Sigmoid colon (tissue), 7 donors: ENCODE data around the gene ABCC3. TPM values are rescaled to one million over a fixed set of nuclear protein-coding genes. Genes with fewer than 3 reads are reported as not detected.

ENCODE experiments used
- DNase-seq: peaks from one replicate; pipeline ENCODE4 v3.0.0-alpha.2; 2019
- H3K27ac ChIP-seq, 4 donors: fragments of 200-600 bp; sonication (generic); one replicate each; pipeline ENCODE4 v1.5.1; 2016 to 2019; ENCODE audit warnings: mild to moderate bottlenecking in 1 of 4
- H3K27me3 ChIP-seq, 3 donors: fragments of 200-600 bp; sonication (generic); one replicate each; pipeline ENCODE4 v1.5.1; 2019; ENCODE audit warnings: mild to moderate bottlenecking in 1 of 3
- H3K36me3 ChIP-seq, 4 donors: fragments of 200-600 bp; sonication (generic); one replicate each; pipeline ENCODE4 v1.5.1; 2016 to 2019
- H3K4me1 ChIP-seq, 4 donors: fragments of 200-600 bp; sonication (generic); one replicate each; pipeline ENCODE4 v1.5.1; 2017 to 2019
- H3K4me3 ChIP-seq, 4 donors: fragments of 200-600 bp; sonication (generic); one replicate each; pipeline ENCODE4 v1.5.1; 2017 to 2019; ENCODE audit warnings: mild to moderate bottlenecking in 2 of 4, moderate library complexity in 1 of 4
- H3K9me3 ChIP-seq, 4 donors: fragments of 200-600 bp in 3 of 4; sonication (generic) in 3 of 4; one replicate each; pipeline versions ENCODE4 v1.5.1 to v1.6.1; 2013 to 2019
- EP300 ChIP-seq, 4 donors: sonication (generic); formaldehyde crosslinking; IDR thresholded peaks; one replicate each; pipeline ENCODE4 v1.6.1; 2017; ENCODE audit warnings: antibody characterized with exemption in 4 of 4
- POLR2A ChIP-seq, 2 donors: fragments of 450-650 bp; IDR thresholded peaks; one replicate each; pipeline ENCODE4 v1.6.1; 2016; ENCODE audit warnings: antibody characterized with exemption in 2 of 2, mild to moderate bottlenecking in 2 of 2, moderate library complexity in 2 of 2
- POLR2AphosphoS5 ChIP-seq, 4 donors: sonication (generic); formaldehyde crosslinking; IDR thresholded peaks; one replicate each; pipeline ENCODE4 v1.6.1; 2017; ENCODE audit warnings: antibody characterized with exemption in 4 of 4
- WGBS, 2 donors: extraction: QIAGEN DNeasy Blood & Tissue Kit; methylation state at CpG; one replicate each; pipeline ENCODE4 v1.1.7; 2013; 5-methylcytosine and 5-hydroxymethylcytosine counted together
- intact Hi-C: fragments of 100-400 bp; cut with DNase I; formaldehyde crosslinking; loops from one replicate; pipeline ENCODE4 v1.15.1; 2023
- polyA plus RNA-seq, 3 donors: library from polyadenylated mRNA; stranded (reverse); fragments of 200-250 nt; gene quantifications; one replicate each; pipeline ENCODE4 v1.2.3, GENCODE V29; 2013
- small RNA-seq, 3 donors: library from RNA; depleted of rRNA; stranded (forward); fragments of <200 nt; gene quantifications; one replicate each; pipeline ENCODE3, GENCODE V24; 2016
- total RNA-seq, 4 donors: library from RNA; depleted of rRNA; stranded (reverse); fragments of >200 nt; gene quantifications; one replicate each; pipeline ENCODE4 v1.1.0, GENCODE V29; 2016
- TF ChIP-seq, protein P1 (sequence below), 4 experiments: fragments of 450-650 bp in 3 of 4; fragments of 200-600 bp in 1 of 4; IDR thresholded peaks; one replicate each; pipeline ENCODE4 v1.5.1; 2016 to 2019; ENCODE audit warnings: antibody characterized with exemption in 4 of 4, mild to moderate bottlenecking in 3 of 4, moderate library complexity in 2 of 4
- donor health status: healthy with polysubstance abuse.
- donor health status: Bipolar disorder and iron deficiency.
- donor health status: healthy.

The ABCC3 gene
- total and polyA plus RNA-seq, 7 donors = 0.71 to 94.1 (median 2.6) TPM

DNA sequence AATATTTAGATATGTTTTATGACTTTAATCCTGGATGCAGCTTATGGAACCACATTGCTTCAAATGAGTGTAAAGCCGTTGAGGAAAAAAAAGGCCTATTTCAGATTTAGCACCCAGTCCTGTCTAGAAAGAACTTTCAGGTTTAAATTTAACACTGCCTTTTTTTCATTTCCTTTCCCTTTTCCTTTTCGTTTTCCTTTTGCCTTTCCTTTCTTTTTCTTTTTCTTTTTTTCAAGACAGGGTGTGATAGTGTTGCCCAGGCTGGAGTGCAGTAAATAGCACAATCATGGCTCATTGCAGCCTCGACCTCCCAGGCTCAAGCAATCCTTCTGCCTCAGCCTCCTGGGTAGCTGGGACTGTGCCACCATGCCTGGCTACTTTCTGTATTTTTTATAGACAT lies 100.6 kb downstream of the ABCC3 start:
- Histone ChIP-seq H3K27ac (no peak overlapping the region), H3K4me3 (no peak overlapping the region), H3K9me3 (no peaks in the 10 kb centered on the region), H3K27me3 (no peaks in the 10 kb centered on the region), H3K4me1 (peaks cover 0 to 56% (median 40%) of the 10 kb centered on the region in 4 donors), H3K36me3 (peaks cover 0 to 33% (median 7%) of the 10 kb centered on the region in 4 donors)
- DNase-seq = no peak
- WGBS, 2 donors = 38 to 71% methylated on average over 3 of the region's 3 CpGs
- no peak for TF ChIP-seq POLR2AphosphoS5 (IDR thresholded peaks at IDR 0.05)
- no peak for TF ChIP-seq POLR2A (IDR thresholded peaks at IDR 0.05)
- TF ChIP-seq, protein P1, sequence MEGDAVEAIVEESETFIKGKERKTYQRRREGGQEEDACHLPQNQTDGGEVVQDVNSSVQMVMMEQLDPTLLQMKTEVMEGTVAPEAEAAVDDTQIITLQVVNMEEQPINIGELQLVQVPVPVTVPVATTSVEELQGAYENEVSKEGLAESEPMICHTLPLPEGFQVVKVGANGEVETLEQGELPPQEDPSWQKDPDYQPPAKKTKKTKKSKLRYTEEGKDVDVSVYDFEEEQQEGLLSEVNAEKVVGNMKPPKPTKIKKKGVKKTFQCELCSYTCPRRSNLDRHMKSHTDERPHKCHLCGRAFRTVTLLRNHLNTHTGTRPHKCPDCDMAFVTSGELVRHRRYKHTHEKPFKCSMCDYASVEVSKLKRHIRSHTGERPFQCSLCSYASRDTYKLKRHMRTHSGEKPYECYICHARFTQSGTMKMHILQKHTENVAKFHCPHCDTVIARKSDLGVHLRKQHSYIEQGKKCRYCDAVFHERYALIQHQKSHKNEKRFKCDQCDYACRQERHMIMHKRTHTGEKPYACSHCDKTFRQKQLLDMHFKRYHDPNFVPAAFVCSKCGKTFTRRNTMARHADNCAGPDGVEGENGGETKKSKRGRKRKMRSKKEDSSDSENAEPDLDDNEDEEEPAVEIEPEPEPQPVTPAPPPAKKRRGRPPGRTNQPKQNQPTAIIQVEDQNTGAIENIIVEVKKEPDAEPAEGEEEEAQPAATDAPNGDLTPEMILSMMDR (IDR thresholded peaks at IDR 0.05) = no peak
- no peak for TF ChIP-seq EP300 (IDR thresholded peaks at IDR 0.05)
- intact Hi-C loops = no loop called here

DNA sequence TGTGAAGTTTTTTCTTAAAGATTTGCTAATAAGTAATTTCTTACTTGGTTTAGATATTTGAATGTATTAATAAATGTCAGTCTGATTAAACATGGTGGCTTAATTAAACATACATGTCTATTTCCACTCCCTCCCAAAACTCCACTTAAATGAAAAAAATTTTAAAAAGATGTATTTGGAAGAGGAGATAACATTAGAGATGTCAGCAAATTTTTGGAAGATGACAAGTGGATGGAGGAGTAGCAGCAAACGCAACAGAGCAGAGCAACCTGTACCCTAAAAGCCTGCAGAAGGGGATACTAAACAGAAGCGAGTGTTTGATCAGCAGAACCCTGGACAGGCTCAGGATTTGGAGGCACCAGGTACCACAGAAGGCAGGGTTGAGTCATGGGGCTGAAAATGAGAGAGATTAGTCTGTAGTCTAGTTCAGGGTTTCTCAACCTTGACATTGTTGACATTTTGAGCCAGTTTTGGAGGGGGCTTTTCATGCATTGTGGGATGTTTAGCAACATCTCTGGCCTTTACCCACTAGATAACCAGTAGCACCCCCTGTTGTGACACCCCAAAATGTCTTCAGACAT lies 102.5 kb downstream of the ABCC3 start:
- Histone ChIP-seq H3K27ac (no peak overlapping the region), H3K36me3 (peaks cover 16 to 52% (median 26%) of the 10 kb centered on the region in 4 donors), H3K4me3 (no peak overlapping the region), H3K27me3 (no peaks in the 10 kb centered on the region), H3K9me3 (no peaks in the 10 kb centered on the region), H3K4me1 (peaks cover 0 to 37% (median 21%) of the 10 kb centered on the region in 4 donors)
- DNase-seq = no peak
- TF ChIP-seq EP300 (IDR thresholded peaks at IDR 0.05) (no peak), POLR2A (IDR thresholded peaks at IDR 0.05) (no peak), POLR2AphosphoS5 (IDR thresholded peaks at IDR 0.05) (no peak)
- TF ChIP-seq, protein P1 (IDR thresholded peaks at IDR 0.05) = no peak
- intact Hi-C loops = no loop called here
- 92% methylated on average over 2 of the region's 2 CpGs for WGBS, 2 donors

DNA sequence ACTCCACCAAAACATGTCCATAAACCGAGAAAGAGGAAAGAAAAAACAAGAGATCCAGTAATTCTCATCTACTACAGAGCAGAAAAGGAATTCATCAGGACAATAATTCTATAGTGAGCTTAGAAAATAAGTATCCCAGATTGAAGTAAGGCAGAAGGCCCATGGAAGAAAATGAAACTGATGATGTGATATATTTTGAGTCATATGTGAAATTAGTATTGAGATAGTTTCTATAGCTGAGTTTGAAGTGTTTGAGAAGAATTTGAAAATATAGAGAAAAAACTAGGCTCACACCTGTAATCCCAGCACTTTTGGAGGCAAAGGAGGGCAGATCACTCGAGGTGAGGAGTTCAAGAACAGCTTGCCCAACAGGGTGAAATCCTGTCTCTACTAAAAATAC lies 104.4 kb downstream of the ABCC3 start:
- TF ChIP-seq, protein P1 (IDR thresholded peaks at IDR 0.05) = no peak
- no peak for TF ChIP-seq EP300 (IDR thresholded peaks at IDR 0.05)
- no peak for TF ChIP-seq POLR2A (IDR thresholded peaks at IDR 0.05)
- no peak for TF ChIP-seq POLR2AphosphoS5 (IDR thresholded peaks at IDR 0.05)
- peaks cover 32 to 71% (median 45%) of the 10 kb centered on the region in 4 donors for H3K36me3 ChIP-seq
- peaks cover 0 to 28% (median 14%) of the 10 kb centered on the region in 4 donors for H3K4me1 ChIP-seq
- H3K4me3 ChIP-seq = no peak overlapping the region
- intact Hi-C loops = no loop called here
- no peaks in the 10 kb centered on the region for H3K27me3 ChIP-seq
- no peak for DNase-seq
- no peak overlapping the region for H3K27ac ChIP-seq
- H3K9me3 ChIP-seq = no peaks in the 10 kb centered on the region
- 45 to 58% methylated on average over 2 of the region's 2 CpGs for WGBS, 2 donors

Small RNA genes within 50 kb of the gene (small RNA-seq; reads per million reads assigned to genes)
- 0 reads per million in 3 donors for gene RF00019

Other genes with a start within 250 kb of the ABCC3 start
- 10 to 100 TPM; 32.4 to 38.8 (median 35.2) TPM for gene LRRC59, start 237.4 kb upstream of the ABCC3 start, total RNA-seq
- gene LRRC59, start 237.4 kb upstream of the ABCC3 start, polyA plus RNA-seq = 100 to 1,000 TPM in 1 of 3 donors, 10 to 100 TPM in 2; 78.1 to 116 (median 84.6) TPM
- gene ACSF2, start 208.7 kb upstream of the ABCC3 start, total RNA-seq = 10 to 100 TPM in 2 of 4 donors, 1 to 10 TPM in 2; 8.2 to 28.5 (median 11.0) TPM
- gene ACSF2, start 208.7 kb upstream of the ABCC3 start, polyA plus RNA-seq = 10 to 100 TPM; 49.9 to 61.7 (median 54.3) TPM
- gene CHAD, start 166.0 kb upstream of the ABCC3 start, total RNA-seq = not detected
- gene CHAD, start 166.0 kb upstream of the ABCC3 start, polyA plus RNA-seq = 1 to 10 TPM; 3.7 to 7.2 (median 4.4) TPM
- 10 to 100 TPM; 18.6 to 27.4 (median 22.7) TPM for gene RSAD1, start 156.0 kb upstream of the ABCC3 start, total RNA-seq
- gene RSAD1, start 156.0 kb upstream of the ABCC3 start, polyA plus RNA-seq = 10 to 100 TPM; 22.4 to 33.6 (median 25.2) TPM
- gene MYCBPAP, start 126.4 kb upstream of the ABCC3 start, total RNA-seq = 1 to 10 TPM in 3 of 4 donors, under 1 TPM in 1; 0.36 to 2.5 (median 1.7) TPM
- gene MYCBPAP, start 126.4 kb upstream of the ABCC3 start, polyA plus RNA-seq = 1 to 10 TPM in 1 of 3 donors, under 1 TPM in 1, not detected in 1; 0.23 to 2.1 TPM
- gene EPN3, start 102.1 kb upstream of the ABCC3 start, total RNA-seq = not detected
- gene EPN3, start 102.1 kb upstream of the ABCC3 start, polyA plus RNA-seq = 10 to 100 TPM; 23.4 to 31.7 (median 29.5) TPM
- 10 to 100 TPM; 40.8 to 81.7 (median 58.6) TPM for gene SPATA20, start 87.7 kb upstream of the ABCC3 start, total RNA-seq
- gene SPATA20, start 87.7 kb upstream of the ABCC3 start, polyA plus RNA-seq = 10 to 100 TPM; 24.0 to 45.1 (median 40.6) TPM
- gene CACNA1G, start 74.2 kb upstream of the ABCC3 start, total RNA-seq = 1 to 10 TPM in 1 of 4 donors, under 1 TPM in 3; 0.33 to 1.4 (median 0.59) TPM
- gene CACNA1G, start 74.2 kb upstream of the ABCC3 start, polyA plus RNA-seq = under 1 TPM in 2 of 3 donors, not detected in 1; under 0.01 to 0.20 TPM
- gene ANKRD40, start 73.0 kb downstream of the ABCC3 start, total RNA-seq = 10 to 100 TPM; 51.2 to 76.3 (median 63.7) TPM
- gene ANKRD40, start 73.0 kb downstream of the ABCC3 start, polyA plus RNA-seq = 10 to 100 TPM; 12.3 to 14.4 (median 12.9) TPM
- gene LUC7L3, start 84.7 kb downstream of the ABCC3 start, total RNA-seq = 100 to 1,000 TPM in 1 of 4 donors, 10 to 100 TPM in 3; 65.6 to 165 (median 76.2) TPM
- 100 to 1,000 TPM in 1 of 3 donors, 10 to 100 TPM in 2; 43.2 to 188 (median 70.8) TPM for gene LUC7L3, start 84.7 kb downstream of the ABCC3 start, polyA plus RNA-seq
- not detected for gene ANKRD40CL, start 132.6 kb downstream of the ABCC3 start, total RNA-seq
- gene ANKRD40CL, start 132.6 kb downstream of the ABCC3 start, polyA plus RNA-seq = 100 to 1,000 TPM in 2 of 3 donors, 10 to 100 TPM in 1; 60.4 to 234 (median 191) TPM
- gene WFIKKN2, start 200.7 kb downstream of the ABCC3 start, total RNA-seq = 1 to 10 TPM in 1 of 4 donors, under 1 TPM in 3; under 0.01 to 1.1 (median 0.15) TPM
- gene WFIKKN2, start 200.7 kb downstream of the ABCC3 start, polyA plus RNA-seq = under 1 TPM in 2 of 3 donors, not detected in 1; under 0.01 to 0.09 TPM
- gene TOB1, start 231.5 kb downstream of the ABCC3 start, total RNA-seq = 10 to 100 TPM; 16.2 to 31.1 (median 30.1) TPM
- 10 to 100 TPM; 32.4 to 57.1 (median 39.4) TPM for gene TOB1, start 231.5 kb downstream of the ABCC3 start, polyA plus RNA-seq